OCI-LY3 (cell line): ENCODE data around the gene C11orf54.

Experiments
- EZH2phosphoT487 ChIP-seq: fragments of 200-600 bp; shearing (Covaris generic); IDR thresholded peaks from 2 replicates; pipeline ENCODE4 v1.6.1; 2018; ENCODE audit warnings: antibody characterized with exemption, mixed run types, low read depth
- TF ChIP-seq, protein P1 (sequence below): fragments of 200-600, 300-600 bp; sonication (generic); IDR thresholded peaks from 2 replicates; pipeline ENCODE4 v1.5.1; 2014; ENCODE audit warnings: antibody characterized with exemption, low read length, low read depth

GRCh38 chr11:93775289-93775688 is 33.8 kb downstream of the C11orf54 start:
- TF ChIP-seq, protein P1, sequence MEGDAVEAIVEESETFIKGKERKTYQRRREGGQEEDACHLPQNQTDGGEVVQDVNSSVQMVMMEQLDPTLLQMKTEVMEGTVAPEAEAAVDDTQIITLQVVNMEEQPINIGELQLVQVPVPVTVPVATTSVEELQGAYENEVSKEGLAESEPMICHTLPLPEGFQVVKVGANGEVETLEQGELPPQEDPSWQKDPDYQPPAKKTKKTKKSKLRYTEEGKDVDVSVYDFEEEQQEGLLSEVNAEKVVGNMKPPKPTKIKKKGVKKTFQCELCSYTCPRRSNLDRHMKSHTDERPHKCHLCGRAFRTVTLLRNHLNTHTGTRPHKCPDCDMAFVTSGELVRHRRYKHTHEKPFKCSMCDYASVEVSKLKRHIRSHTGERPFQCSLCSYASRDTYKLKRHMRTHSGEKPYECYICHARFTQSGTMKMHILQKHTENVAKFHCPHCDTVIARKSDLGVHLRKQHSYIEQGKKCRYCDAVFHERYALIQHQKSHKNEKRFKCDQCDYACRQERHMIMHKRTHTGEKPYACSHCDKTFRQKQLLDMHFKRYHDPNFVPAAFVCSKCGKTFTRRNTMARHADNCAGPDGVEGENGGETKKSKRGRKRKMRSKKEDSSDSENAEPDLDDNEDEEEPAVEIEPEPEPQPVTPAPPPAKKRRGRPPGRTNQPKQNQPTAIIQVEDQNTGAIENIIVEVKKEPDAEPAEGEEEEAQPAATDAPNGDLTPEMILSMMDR: peak; percentile 43
- TF ChIP-seq EZH2phosphoT487: no peak
